Right lung (tissue), 5 donors: ENCODE results near the gene ZNF827. TPM values are rescaled to one million over a fixed set of nuclear protein-coding genes. Genes with fewer than 3 reads are reported as not detected.

Source experiments
- DNase-seq, 2 donors: peaks; one replicate each; pipeline ENCODE4 v3.0.0-alpha.2; 2013
- polyA plus RNA-seq, 5 donors: library from polyadenylated mRNA; unstranded; fragments of 120-200 nt; gene quantifications; one replicate each; pipeline versions ENCODE4 v1.2.1 to v1.2.3, GENCODE V29; 2013; ENCODE audit warnings: inconsistent platforms in 1 of 5, low replicate concordance in 1 of 5; ENCODE audit not compliant: insufficient read length in 5 of 5, insufficient read depth in 1 of 5

The ZNF827 gene
- polyA plus RNA-seq, 5 donors, result 24.8 to 37.6 (median 31.6) TPM

- no peak for DNase-seq
Observed at GRCh38 chr4:145891958-145892357, 46.7 kb downstream of the ZNF827 start.

GRCh38 chr4:145890689-145891088 is 47.9 kb downstream of the ZNF827 start:
- DNase-seq, result no peak

DNA sequence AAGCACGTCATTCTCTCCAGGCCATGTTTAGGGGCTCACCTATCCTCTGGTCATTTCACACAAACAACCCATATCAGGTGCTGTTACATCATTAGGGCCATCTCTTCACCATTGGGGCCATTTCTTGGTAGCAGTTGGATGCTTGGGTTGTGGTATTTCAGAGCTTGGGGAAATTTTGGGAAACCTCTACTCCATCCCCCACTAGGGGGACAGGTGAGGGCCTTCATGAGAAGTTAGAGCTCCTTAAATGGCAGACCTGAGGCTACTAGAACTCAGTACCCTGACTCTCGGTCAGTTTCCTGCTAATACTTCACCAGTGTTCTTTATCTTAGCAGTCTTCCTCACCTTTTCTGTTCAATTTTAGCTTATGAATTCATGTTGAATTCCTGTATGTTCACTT is 50.2 kb downstream of the ZNF827 start:
- no peak for DNase-seq

DNA sequence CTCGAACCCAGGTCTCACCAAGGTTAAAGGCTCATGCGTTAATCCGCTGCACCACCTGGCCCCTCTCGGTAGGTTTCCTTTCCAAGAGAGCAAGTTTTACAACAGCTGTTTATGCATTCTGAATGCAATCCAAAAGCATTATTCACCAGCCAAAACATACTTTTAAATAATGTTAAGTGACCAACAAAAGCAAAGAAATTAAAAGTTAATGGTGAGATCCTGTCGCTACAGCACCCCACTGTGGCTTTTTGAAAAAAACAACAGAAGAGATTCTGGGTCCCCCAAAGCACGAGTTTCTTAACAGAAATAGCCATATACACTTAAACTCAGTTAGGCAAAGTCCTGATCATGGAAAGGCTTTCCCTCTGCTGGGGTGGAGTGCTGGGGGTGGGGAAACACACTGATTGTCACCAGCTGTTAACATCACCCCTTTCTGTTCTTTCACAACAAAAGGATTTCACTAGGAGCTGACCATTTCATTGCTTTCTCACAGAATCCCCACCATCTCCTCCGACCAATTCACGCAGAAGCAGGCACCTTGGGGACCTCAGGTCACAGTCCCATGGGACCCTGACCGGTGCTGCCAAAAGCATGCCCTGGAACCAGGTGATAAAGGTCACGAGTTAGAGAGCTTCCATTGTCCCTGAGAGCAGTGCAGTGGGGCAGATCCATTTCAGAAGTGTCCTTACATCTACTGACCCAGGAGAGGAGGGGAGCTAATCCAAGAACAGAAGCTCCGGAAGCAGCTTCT is 51.2 kb downstream of the ZNF827 start:
- DNase-seq, result peak; percentile 56 to 65

DNA sequence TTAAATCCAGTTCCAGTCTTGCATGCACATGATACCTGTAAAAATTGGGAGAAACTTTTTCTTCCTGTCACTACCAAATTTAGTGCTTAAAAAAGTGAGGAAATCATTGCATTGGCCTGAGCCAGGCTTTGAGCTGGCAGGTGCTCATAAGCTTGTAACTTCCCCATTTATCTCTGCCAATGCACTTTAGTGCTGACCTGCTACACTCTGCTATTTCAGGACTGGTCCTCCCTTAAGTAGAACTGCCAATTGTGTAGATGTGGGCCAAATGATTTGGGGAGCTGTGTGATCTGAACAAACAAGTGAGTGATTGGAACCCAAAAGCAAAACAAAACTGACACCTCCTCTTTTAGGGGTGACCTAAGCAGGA is 51.8 kb downstream of the ZNF827 start:
- no peak for DNase-seq

GRCh38 chr4:145885666-145886065 is 53.0 kb downstream of the ZNF827 start:
- no peak for DNase-seq

DNA sequence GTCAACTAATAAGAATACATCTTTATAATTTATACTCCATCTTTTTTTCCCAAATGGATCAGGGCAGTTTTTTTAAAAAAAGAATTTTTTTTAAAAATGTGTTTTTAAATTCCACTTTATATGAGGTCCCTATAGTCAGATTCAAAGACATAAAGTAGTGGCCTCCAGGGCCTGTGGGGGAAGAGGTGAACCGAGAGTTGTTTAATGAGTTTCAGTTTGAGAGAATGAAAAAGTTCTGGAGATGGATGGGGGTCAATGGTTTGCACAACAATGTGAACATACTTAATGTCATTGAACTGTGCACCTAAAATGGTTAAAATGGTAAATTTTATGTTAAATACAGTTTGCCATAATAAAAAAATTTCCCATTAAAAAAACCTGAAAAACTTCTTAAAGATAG is 53.8 kb downstream of the ZNF827 start:
- DNase-seq, result no peak

DNA sequence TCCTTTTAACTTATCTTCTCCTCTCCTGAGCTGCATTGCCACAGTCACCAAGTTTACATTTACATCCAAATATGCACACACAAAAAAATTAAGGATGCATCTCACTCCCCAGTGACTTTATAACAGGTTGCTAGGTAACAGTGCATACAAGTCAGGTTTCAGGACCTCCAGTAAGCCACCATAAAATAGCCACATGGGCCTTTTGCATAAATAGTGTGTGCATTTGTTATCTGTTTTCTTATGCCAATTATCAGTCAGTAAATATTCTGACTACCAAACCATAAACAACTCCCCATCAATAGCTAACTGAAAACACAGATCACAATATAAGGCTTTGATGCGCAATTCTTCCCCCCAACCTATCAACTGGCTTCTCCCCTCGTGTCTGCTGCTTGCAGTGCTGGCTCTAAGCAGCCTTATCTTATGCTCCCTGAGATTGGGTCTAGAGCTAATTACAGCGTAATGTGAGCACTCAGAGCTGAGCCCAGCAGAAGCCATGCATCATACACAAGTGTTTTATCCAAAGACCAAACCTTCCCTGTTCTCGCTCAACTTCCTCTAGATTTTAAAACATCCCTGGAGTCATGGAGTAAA is 55.4 kb downstream of the ZNF827 start:
- no peak for DNase-seq

DNA sequence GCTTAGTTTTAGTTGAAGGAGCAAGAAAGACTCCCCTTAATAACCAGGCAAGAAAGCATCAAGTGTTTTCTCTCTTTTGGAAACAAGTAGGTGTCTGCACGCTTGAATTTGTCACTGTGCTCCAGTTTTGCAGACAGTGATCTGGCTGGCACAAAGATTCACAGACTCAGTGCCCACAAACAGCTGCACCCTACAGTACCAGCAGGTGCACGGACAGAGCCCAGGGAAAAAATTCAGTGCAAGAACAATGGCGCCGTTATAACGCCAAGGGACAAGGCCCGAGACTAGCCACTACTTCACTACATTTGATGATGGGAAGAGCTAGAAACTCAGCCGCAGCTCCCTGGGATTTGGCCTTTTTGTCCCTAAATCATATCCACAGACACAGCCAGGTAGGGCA is 56.0 kb downstream of the ZNF827 start:
- no peak for DNase-seq

- DNase-seq, result no peak
Observed at GRCh38 chr4:145881989-145882388, 56.6 kb downstream of the ZNF827 start.

- DNase-seq, result no peak
Observed at GRCh38 chr4:145881576-145881975, 57.0 kb downstream of the ZNF827 start.

DNA sequence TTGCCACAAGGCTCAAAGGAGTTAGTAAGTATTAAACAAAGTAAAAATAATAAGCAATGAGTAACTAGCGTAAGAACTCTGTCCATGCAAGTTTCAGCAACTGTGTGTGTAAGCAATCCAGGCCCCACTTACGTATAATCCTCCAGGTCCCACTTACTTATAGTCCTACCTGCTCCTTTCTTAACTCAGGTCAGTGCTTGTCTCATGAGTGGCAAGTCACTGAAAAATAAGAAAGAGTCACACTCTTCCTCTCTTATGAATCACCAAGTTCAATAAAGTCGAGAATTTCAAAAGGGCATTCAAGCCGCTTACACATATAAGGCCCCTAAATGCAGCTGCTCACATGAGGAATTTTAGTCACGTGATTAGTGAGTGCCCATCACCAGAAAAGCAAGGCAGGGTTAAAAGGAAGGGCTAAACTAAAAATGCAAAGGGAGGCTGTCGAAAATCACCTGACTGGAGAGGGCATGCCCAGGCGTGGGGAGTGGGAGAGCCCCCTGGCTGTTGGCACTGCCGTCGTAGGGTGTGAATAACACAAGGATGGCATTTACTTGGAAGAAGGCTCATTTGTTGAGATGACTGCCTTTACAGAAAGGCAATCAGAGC is 58.2 kb downstream of the ZNF827 start:
- DNase-seq, result no peak

DNA sequence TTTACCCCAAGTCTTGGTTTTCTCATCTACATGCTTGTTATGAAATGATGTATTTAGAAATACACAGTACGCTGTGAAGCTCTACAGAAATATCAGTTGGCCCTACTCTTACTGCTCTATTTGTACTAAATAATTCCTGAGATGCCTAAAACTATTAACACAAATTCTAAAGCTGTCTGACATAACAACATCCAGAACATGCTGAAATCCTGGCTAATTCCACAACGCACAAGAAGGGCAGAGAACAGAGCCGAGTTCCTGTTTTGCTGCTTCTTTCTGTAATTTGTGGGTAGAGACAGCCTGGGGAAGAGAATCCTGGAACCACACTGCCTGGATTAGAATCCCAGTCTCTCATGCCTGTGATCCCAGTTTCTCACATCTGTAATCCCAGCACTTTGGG is 59.0 kb downstream of the ZNF827 start:
- no peak for DNase-seq

DNA sequence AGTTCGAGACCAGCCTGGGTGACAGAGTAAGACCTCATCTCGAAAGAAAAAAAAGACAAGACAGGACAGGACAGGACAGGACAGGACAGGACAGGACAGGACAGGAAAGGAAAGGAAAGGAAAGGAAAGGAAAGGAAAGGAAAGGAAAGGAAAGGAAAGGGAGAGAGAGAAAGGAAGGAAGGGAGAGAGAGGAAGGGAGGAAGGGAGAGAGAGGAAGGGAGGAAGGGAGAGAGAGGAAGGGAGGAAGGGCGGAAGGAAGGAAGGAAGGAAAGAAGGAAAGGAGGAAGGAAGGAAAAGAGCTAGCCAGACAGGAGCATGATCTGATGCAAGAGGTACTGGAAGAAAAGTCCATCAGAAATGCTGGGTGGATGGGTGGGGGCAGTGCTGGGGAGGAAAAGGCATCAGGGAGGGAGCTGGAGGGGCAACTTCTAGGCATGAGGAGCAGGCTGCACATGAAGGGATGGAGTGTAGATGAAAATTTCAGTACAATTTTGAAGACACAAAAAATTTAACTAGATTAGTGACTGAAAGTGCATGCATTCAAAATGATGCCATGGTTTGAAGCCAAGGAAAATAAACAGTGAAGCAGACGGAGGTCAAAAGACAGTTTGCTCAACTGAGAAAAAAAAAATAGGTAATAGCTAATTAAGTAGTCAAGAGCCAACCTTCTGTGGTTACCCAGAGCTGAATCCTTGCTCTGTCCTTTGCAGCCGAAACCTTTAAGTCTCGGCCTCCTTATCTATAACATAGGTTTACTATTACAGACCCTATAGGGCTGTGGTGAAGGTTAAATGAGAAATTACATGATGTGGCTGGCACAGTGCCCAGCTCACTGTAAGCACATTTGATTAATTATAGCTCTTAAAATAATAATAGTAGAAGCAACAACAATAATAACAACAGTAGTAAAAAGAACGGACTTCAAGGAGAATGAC is 59.9 kb downstream of the ZNF827 start:
- no peak for DNase-seq

GRCh38 chr4:145876531-145877180 is 62.0 kb downstream of the ZNF827 start:
- no peak for DNase-seq

GRCh38 chr4:145873901-145874300 is 64.7 kb downstream of the ZNF827 start:
- no peak for DNase-seq

DNA sequence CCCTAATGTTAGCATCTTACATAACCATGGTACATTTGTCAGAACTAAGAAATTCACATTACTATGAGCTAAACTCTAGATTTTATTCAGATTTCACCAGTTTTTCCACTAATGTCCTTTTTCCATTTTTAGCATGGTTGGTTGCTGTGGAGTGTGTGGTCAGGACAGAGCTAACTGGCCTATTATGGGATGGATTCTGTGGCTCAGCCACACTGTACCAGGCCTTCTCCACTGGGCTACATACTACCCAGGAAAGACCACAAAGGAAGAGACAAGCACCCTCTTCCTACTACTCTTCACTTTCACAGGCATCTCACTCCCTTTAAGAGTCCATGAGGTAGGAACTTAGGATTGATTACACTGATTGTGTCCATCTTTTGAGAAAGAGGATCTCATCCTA is 67.4 kb downstream of the ZNF827 start:
- no peak for DNase-seq

GRCh38 chr4:145870155-145871020 is 68.2 kb downstream of the ZNF827 start:
- no peak for DNase-seq

DNA sequence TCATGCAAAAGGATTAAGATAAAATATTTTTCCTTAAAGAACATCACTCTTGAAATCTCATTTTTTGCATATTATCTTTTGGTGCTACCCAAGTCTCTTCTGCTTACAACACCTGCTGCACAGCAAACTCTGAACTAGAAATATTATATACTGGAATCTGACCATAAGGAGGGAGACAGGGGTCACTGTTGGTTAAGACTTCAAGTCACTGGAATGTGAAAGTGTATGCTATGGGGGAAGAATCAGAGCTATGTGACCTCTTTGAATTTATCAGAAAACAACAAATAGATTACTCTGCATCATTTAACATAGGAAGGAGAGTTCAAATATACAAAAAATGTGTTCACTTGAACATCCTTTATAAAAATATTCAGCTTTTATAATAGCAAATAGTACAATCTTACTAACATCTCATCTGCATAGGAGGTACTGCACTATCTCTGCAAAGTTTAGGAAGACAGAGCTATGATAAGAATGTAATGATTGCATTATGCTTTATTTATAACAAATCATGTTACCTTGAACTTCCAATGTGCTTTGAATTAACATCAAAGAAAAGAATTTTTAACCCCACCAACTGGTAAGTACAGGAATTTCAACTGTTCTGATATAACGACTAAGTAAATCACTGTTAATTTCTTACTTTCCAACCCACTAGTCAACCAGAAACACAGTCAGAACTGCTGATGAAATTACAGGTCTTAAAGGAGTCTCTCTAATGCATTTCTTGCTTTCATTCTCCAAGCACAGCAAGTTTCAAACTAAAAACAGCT is 69.8 kb downstream of the ZNF827 start:
- DNase-seq, result no peak

DNA sequence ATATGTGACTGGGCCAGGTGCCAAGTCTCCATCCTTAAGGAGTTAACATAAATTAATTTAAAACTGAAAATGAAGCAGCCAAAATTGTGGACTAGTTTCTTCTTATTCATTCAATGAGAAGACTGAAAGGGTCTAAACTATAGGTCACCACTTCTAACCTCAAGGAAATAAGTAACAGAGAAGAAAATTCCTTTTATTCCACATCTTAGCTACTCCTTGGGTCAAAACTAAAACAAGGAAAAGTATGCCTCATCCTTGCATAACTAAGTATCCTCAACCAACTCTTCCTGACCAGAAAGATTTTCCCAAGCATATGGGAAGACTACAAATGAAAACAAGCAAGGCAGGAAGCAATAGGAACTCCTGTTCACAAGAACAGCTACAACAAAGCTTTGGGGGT is 71.2 kb downstream of the ZNF827 start:
- DNase-seq, result no peak
